Stimulated activated CD8-positive, alpha-beta memory T cell treated with anti-CD3 and anti-CD28 coated beads, Interleukin-2, amount 100 ng/mL, for 1 hour (primary cell): ENCODE measurements around the gene SAYSD1.

Source experiments
- DNase-seq, 2 donors: peaks; one replicate each; pipeline ENCODE4 v3.0.0-alpha.2; 2020; ENCODE audit warnings: low read depth in 2 of 2

The SAYSD1 gene

GRCh38 chr6:39079197-39080125 lies 35.5 kb downstream of the SAYSD1 start:
- no peak for DNase-seq

GRCh38 chr6:39078695-39079094 lies 36.3 kb downstream of the SAYSD1 start:
- no peak for DNase-seq

DNA sequence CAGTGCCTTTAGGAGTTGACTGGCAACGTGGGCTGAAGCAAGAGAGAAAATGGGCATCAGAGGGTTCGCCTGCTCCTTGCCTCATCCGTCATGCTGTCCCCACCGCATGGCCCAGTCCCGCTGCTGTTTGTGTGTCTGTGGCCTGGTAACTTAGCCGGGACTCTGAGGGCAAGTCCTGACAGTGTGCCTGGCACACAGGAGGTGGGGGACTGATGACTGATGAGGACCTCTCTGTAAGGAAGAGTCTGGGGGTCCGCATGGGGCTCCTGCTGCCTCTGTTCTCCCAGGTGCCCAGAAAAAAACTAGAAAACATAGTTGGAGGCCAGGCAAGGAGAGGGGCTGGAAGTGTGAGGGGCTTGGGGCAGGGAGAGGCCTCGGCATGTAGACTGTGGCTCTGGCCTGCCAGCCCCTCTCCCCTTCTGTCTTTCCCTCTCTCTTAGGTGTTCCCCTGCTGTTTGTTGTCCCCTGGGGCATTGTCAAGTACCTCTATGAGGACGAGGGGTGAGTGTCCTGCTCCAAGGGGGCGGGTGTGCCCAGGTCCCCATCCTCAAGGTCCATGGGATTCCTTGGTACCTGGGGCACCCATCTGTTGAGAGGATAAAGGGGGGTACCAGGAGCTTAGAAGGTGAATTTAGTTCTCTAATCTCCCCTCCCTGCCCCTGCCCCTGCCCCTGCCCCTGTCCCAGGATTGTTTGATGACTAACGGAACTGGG lies 36.9 kb downstream of the SAYSD1 start:
- DNase-seq, result no peak

GRCh38 chr6:39076623-39077535 lies 38.1 kb downstream of the SAYSD1 start:
- no peak for DNase-seq

GRCh38 chr6:39075807-39076622 lies 39.0 kb downstream of the SAYSD1 start:
- DNase-seq, result no peak

- DNase-seq, result no peak
These were observed 39.8 kb downstream of the SAYSD1 start for GRCh38 chr6:39075010-39075686.

GRCh38 chr6:39074486-39074885 lies 40.5 kb downstream of the SAYSD1 start:
- no peak for DNase-seq

- DNase-seq, result no peak
These were observed 41.3 kb downstream of the SAYSD1 start for GRCh38 chr6:39073471-39074355.

GRCh38 chr6:39072830-39073229 lies 42.2 kb downstream of the SAYSD1 start:
- DNase-seq, result no peak

DNA sequence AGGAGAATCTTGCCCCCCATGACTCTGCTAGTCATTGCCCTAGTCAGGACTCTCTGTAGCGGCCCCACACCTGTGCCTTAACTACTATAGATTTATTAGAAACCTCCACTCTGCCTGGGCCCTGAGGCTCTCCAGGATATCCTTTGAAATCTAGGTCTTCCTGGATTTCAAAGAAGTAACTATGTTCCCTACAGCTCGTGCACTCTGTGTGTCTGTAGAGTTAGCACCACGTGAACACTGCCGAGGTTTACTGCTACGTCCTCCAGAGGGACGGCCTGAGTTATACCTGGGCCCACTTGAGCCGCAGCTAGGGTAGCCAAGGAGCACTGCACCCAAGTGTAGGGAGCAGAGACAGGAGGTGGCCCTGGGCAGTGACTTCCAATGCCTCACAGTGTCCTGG lies 46.6 kb downstream of the SAYSD1 start:
- no peak for DNase-seq

DNA sequence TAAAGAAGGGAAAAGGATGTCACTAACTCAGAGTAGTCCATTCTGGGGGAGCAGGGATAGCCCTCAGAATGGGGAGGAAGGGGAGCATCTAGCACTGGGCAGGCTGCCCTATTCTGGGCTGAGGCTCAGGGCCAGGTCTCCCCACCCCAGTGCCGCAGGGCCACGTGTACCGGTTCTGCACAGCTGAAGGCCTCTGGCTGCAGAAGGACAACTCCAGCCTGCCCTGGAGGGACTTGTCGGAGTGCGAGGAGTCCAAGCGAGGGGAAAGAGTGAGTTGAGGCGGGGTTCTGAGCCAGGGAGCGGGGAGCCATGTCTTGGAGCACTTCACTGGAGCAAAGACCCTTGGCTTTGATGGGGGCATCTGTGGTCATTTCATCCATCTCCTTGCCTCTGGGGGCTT lies 49.4 kb downstream of the SAYSD1 start:
- no peak for DNase-seq

- DNase-seq, result no peak
These were observed 51.5 kb downstream of the SAYSD1 start for GRCh38 chr6:39063526-39063925.

DNA sequence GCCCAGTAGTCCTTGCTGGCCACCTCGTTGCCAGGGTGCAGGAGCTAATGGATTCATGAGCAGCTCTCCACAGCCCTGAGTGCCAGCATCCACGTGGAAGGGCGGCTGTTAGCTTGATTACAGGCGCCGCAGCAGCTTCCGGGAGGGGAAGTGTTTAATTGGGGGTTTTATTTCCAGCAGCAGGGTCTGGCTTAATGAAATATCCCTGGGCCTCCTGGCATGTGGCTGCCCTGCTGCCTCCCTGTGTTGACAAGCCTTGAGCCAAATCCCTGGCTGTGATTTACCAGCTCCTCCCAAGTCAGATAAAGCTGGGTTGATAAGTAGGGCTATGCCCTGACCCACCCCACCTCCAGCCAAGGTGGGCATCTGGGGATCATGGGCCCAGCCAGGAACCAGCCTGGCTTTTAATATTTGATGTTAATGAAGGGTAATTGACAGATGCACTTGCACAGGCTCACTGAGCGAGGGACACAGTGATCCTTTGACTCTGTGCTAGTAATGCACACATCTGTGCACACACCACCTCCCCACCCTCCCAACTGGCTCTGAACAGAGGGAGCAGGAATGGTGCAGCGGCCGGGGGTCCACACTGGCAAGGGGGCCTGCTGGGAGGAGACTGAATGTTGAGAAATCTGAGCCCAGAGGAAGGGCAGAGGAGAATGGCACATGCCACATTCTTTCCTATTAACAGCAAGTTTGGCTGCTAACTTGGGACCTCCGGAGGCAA lies 52.8 kb downstream of the SAYSD1 start:
- no peak for DNase-seq

DNA sequence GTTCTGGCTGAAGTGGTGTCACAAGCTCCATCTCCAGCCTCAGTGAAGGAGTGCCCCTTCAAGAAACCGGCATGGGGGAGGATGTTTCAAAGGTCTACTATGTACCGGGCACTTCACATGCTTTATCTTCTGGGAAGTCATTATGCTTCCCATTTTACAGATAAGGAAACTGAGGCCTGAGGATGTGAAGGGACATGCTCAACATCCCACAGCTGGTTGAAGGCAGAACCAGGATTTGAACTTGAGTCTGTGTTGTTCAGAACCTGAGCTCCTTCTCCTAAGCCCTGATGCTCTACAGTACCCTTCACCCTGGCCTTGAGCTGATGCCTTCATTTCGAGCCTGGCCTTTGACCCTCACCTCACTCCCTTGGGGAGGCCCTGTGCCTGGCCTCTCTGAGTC lies 53.4 kb downstream of the SAYSD1 start:
- no peak for DNase-seq

- no peak for DNase-seq
These were observed 53.8 kb downstream of the SAYSD1 start for GRCh38 chr6:39061182-39061581.

GRCh38 chr6:39060467-39061160 lies 54.4 kb downstream of the SAYSD1 start:
- DNase-seq, result no peak

DNA sequence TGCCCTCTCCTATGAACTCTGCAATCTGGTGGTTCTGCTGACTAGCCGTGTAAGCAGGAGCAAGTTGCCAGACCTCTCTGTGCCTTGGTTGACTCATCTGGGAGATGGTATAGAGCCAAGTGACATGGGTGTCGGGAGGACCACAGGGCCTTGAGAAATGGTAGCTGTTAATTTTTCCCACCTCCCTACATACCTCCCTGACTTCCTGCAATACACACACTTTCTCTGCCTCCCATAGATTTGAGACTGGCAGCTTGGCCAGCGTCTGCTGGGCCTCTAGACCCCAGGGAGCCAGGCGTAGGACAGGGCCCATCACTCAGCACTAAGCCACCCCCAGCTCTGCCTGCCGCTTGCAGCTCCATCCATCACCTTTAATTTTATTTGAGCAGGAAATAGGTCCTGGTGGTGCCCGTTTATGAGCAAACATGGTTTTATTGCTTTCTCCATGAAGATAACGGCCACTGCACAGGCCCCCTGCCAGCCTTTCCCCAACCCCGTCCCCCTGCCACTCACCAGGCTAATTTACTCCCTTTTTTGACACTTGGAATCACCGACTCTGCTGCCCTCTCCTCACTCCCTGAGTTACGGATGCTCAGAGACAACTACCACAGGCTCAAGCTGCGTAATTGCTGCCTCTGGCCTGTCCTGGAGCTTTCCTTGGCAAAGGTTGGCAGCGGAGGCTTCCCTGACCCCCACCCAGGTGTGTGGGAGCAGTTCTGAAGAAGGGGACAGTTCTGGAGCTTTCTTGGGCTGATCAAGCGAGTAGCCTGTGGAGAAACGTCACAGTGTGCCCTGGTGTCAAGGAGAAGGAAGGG lies 55.3 kb downstream of the SAYSD1 start:
- no peak for DNase-seq
